Osteocyte (in vitro differentiated cells): Measurements from ENCODE around the gene CDH6. TPM values are rescaled to one million over a fixed set of nuclear protein-coding genes. Genes with fewer than 3 reads are reported as not detected.

Source experiments
- DNase-seq: peaks from one replicate; pipeline ENCODE4 v3.0.0; 2021; ENCODE audit warnings: mixed read lengths; ENCODE audit not compliant: unreplicated experiment; ENCODE audit errors: extremely low spot score
- H3K27ac Mint-ChIP-seq: one replicate; pipeline ENCODE4 v1.8.0; 2021; ENCODE audit warnings: mild to moderate bottlenecking, mixed read lengths; ENCODE audit not compliant: unreplicated experiment
- H3K27me3 Mint-ChIP-seq: one replicate; pipeline ENCODE4 v1.8.0; 2021; ENCODE audit warnings: mixed read lengths; ENCODE audit not compliant: unreplicated experiment
- H3K36me3 Mint-ChIP-seq: one replicate; pipeline ENCODE4 v1.8.0; 2021; ENCODE audit warnings: mixed read lengths; ENCODE audit not compliant: unreplicated experiment
- H3K4me1 Mint-ChIP-seq: one replicate; pipeline ENCODE4 v1.8.0; 2021; ENCODE audit warnings: mixed read lengths; ENCODE audit not compliant: unreplicated experiment
- H3K4me3 Mint-ChIP-seq: one replicate; pipeline ENCODE4 v1.8.0; 2021; ENCODE audit warnings: mild to moderate bottlenecking, moderate library complexity, mixed read lengths; ENCODE audit not compliant: unreplicated experiment
- H3K9me3 Mint-ChIP-seq: one replicate; pipeline ENCODE4 v1.8.0; 2021; ENCODE audit warnings: mixed read lengths; ENCODE audit not compliant: unreplicated experiment
- total RNA-seq: library from RNA; stranded (reverse); gene quantifications from 2 replicates; pipeline ENCODE4 v1.2.1, GENCODE V29; 2021
- TF ChIP-seq, protein P1 (sequence below): fragments of 200-600 bp; sonication (generic); IDR thresholded peaks from 2 replicates; pipeline ENCODE4 v1.5.0; 2021; ENCODE audit warnings: antibody characterized with exemption, mild to moderate bottlenecking, moderate library complexity

Gene CDH6
- total RNA-seq, 1 donor from 2014 or later, result 792 TPM

DNA sequence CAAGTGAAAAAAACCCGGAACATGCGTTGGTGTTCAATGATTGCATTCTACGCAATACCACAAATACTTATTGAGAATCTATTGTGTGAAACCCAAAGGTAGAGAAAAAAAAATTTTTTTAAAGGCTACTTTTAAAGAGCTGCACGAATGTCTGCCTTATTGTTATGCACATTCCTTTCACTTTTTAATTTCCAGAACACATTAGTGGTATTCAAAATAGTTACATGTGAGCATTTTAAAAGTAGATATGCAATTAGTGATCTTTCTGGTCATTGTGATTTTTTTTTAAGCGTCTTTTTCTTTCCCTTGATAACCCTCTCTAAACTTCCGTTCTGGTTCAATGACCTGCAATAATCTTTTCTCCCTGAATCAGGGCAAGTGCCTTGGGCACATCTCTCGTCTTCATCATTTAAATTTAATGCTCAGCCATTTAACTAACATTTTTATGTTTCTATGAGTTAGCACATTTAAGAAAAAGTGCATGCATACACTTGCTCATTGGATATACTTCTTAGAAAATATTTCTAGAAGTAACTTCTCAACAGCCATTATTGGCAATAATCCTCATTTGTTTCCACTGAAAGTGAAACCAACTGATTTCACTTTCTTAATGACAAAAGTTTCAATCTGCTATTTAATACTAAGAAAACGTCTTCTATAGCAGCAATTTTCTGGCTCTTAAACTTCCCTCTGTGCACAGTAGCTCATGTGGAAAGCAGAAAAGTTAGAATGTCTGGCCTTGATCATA is 80.3 kb downstream of the CDH6 start:
- Mint-ChIP-seq H3K4me1 (peaks cover 45% of the 10 kb centered on the region), H3K27ac (peak overlapping the region; percentile 79), H3K36me3 (peaks cover 71% of the 10 kb centered on the region), H3K9me3 (no peaks in the 10 kb centered on the region), H3K4me3 (peak overlapping the region; percentile 14), H3K27me3 (no peaks in the 10 kb centered on the region)
- DNase-seq, result no peak
- TF ChIP-seq, protein P1, sequence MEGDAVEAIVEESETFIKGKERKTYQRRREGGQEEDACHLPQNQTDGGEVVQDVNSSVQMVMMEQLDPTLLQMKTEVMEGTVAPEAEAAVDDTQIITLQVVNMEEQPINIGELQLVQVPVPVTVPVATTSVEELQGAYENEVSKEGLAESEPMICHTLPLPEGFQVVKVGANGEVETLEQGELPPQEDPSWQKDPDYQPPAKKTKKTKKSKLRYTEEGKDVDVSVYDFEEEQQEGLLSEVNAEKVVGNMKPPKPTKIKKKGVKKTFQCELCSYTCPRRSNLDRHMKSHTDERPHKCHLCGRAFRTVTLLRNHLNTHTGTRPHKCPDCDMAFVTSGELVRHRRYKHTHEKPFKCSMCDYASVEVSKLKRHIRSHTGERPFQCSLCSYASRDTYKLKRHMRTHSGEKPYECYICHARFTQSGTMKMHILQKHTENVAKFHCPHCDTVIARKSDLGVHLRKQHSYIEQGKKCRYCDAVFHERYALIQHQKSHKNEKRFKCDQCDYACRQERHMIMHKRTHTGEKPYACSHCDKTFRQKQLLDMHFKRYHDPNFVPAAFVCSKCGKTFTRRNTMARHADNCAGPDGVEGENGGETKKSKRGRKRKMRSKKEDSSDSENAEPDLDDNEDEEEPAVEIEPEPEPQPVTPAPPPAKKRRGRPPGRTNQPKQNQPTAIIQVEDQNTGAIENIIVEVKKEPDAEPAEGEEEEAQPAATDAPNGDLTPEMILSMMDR, result no peak

DNA sequence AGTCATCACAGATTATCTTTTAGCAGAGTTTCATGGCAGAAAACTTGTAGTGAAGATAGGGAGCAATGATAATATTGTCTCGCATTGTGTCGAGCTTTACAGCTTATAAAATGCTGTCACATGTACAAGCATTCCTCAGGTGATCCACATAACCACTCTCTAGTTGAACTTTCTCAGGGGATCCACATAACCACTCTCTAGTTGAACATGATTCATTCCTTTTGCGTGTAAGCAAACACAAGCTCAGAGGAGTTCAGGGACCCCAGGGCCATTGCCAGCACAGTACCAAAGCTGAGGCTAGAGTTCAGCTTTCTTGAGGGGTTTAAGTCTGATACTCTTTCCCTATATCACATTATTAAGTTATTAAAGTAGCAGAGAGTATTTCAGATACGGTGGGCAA is 86.7 kb downstream of the CDH6 start:
- Mint-ChIP-seq H3K27ac (peak overlapping the region; percentile 77), H3K27me3 (no peaks in the 10 kb centered on the region), H3K4me3 (no peak overlapping the region), H3K4me1 (peaks cover 62% of the 10 kb centered on the region), H3K36me3 (peaks cover 80% of the 10 kb centered on the region), H3K9me3 (no peaks in the 10 kb centered on the region)
- DNase-seq, result no peak
- TF ChIP-seq, protein P1, result no peak

DNA sequence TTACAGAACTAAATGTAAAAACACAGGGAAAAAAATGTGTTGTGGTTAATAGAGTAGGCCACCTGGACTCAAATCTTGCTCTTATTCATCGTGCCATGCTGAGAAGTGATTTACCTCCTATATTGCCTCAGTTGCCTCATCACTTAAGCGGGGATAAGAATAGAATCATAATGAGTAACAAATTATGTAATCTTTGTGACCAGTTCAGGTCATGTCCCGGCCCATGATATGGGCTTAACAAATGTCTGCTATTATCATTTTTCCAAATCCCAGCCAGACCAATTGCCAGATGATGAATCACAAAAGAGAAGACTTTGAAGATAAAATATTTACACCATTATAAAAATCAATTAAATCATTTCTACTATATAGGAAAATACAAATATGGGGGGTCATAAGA is 89.8 kb downstream of the CDH6 start:
- H3K4me1 Mint-ChIP-seq, result peaks cover 81% of the 10 kb centered on the region
- no peaks in the 10 kb centered on the region for H3K27me3 Mint-ChIP-seq
- peak overlapping the region; percentile 7 for H3K27ac Mint-ChIP-seq
- H3K4me3 Mint-ChIP-seq, result no peak overlapping the region
- peaks cover 75% of the 10 kb centered on the region for H3K36me3 Mint-ChIP-seq
- TF ChIP-seq, protein P1, result no peak
- no peak for DNase-seq
- H3K9me3 Mint-ChIP-seq, result no peaks in the 10 kb centered on the region

DNA sequence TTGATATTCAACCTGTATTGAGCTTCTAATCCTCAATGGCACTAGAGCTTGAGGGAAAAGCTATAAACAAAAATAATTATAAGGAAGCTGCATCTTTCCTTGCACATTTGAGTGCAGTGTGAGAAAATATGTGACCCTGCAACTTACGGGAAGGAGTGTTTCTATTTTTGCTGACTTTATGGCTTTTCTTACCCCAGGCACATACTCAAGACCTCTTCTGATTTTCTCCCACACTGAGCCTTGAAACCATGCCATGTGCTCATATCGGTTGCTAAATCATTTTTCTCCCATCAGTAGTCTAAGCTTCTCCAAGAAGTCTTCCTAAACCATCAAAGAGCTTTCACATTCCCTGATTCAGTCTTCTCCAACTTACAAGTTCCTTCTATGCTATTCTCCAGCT is 91.5 kb downstream of the CDH6 start:
- peak overlapping the region; percentile 61 for H3K27ac Mint-ChIP-seq
- TF ChIP-seq, protein P1, result no peak
- peaks cover 83% of the 10 kb centered on the region for H3K4me1 Mint-ChIP-seq
- H3K4me3 Mint-ChIP-seq, result no peak overlapping the region
- DNase-seq, result no peak
- peaks cover 80% of the 10 kb centered on the region for H3K36me3 Mint-ChIP-seq
- no peaks in the 10 kb centered on the region for H3K27me3 Mint-ChIP-seq
- H3K9me3 Mint-ChIP-seq, result no peaks in the 10 kb centered on the region

DNA sequence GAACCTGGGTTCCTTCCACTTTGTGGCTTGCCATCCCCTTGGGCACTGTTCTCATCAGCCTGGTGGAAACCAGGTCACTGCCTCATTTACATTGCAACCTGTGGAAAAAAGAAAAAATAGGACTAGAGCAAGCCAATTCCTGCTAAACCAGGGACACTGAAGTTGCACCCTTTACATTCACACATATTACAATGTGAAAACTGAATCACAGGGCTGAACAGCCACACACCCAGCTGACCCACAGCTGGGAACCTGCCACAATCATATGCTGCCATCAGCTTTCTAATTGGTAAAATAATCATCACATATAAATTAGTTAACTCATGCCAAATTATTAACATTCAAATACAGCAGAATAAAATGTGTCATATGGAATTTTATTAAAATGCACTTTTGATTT is 94.5 kb downstream of the CDH6 start:
- no peaks in the 10 kb centered on the region for H3K27me3 Mint-ChIP-seq
- peaks cover 77% of the 10 kb centered on the region for H3K4me1 Mint-ChIP-seq
- DNase-seq, result no peak
- H3K27ac Mint-ChIP-seq, result peak overlapping the region; percentile 43
- no peak overlapping the region for H3K4me3 Mint-ChIP-seq
- no peaks in the 10 kb centered on the region for H3K9me3 Mint-ChIP-seq
- H3K36me3 Mint-ChIP-seq, result peaks cover 66% of the 10 kb centered on the region
- TF ChIP-seq, protein P1, result no peak
